ENCODE data around the gene MIF4GD.
A peak's percentile ranks its signal among the peaks of the same experiment; 100 is the strongest.
"Not testable (repeated sequence)": the region's sequence is repeated elsewhere in the genome, so short reads cannot be mapped to it uniquely, and the experiment has no call there.

The MIF4GD gene, protein sequence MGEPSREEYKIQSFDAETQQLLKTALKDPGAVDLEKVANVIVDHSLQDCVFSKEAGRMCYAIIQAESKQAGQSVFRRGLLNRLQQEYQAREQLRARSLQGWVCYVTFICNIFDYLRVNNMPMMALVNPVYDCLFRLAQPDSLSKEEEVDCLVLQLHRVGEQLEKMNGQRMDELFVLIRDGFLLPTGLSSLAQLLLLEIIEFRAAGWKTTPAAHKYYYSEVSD

GRCh38 chr17:75270966-75271232 lies at the start of gene MIF4GD:
Gene MIF4GD (minus strand): TSS chr17:75271231. CDS start chr17:75270195, 1,036 bp downstream.
- no peak for DNase-seq (ENCODE audit: low spot score)

- no peak for DNase-seq (ENCODE audit: low spot score)
Measured at GRCh38 chr17:75319904-75320691, 49.1 kb upstream of the MIF4GD start.

DNA sequence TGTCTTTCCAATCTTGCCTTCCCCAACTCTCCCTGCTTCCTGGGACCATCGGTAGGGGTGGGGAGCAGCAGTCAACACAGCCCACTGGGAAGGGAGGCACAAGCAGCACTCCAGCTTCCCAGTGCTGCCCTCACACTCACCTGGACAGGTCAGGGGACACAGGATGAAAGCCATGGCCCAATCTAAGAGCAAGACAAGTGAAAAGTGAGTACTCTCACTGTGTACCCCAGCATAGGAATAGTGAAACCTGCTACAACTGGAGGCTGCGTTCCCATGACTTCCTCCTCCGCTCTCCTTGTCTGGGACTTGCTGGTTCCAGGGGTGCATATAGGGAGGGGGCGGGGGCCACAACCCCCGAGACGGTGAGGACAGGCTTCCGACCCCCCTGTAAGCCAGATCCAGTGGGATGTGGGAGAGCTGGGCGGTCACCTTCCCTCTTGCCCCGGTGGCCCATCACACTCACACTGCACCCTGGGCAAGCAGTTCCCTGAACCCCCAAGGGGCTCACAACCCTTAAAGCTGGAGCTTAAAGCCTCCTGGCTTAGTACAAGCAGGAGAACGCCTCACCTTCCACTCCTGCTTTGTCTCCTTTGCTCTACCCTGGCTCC lies 47.7 kb upstream of the MIF4GD start:
- no peak for DNase-seq (ENCODE audit: low spot score)

- DNase-seq (ENCODE audit: low spot score): no peak
Measured at GRCh38 chr17:75318211-75318610, 47.2 kb upstream of the MIF4GD start.

DNA sequence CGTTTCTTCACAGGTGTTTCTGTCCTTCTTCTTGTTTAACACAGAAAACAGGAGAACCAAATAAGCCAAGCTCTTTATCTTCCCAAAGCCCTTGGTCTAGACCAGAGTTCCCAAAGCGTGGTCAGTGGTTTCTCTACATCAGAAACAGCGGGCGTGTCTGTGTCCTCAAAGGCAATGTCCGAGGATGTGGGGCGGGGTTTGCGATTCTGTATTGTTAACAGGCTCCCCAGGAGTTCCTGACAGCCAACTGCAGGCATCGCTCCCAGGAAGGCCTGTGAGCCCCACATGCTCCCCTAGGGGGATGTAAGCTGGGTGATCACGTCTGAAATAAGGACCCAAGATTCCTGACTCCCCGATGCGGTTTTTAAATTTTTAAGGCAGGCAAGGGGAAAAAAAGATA lies 46.6 kb upstream of the MIF4GD start:
- DNase-seq (ENCODE audit: low spot score): no peak

GRCh38 chr17:75316253-75316652 lies 45.2 kb upstream of the MIF4GD start:
- DNase-seq (ENCODE audit: low spot score): no peak

DNA sequence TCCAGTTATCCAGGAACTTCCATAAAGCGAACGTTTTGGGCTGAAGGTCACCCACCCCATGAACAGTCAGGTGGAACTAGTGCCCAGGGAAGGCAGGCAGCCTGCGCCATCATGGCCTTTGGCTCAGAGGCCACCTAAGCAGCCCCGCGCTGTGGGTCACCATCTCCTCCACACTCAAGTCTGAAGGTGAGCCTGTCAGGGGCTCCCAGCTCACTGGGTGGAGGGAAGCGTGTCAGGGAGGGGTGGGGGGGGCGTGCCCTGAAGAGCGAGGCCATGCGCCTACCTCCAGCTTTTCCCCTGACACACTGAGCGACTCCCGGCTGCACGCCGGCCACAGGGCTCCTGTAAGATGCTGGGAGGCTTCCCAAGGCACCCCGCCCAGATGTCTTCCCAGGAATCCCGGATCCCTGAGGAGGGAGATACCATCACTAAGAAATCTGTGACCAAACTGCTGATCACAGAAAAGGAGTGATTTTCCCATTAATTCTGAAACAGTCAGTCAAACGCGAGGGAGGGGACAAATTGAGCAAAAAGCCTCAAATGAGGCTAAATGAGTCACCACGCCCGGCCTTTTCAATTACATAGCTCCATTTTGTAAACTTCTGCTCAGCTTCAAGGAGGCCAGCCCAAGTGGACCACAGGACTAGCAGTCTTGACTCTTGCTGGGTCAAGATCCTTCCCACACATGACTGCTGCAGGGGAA lies 44.7 kb upstream of the MIF4GD start:
- no peak for DNase-seq (ENCODE audit: low spot score)

- no peak for DNase-seq (ENCODE audit: low spot score)
Measured at GRCh38 chr17:75313941-75314551, 43.0 kb upstream of the MIF4GD start.

GRCh38 chr17:75308732-75309629 lies 38.0 kb upstream of the MIF4GD start:
- no peak for DNase-seq (ENCODE audit: low spot score)

DNA sequence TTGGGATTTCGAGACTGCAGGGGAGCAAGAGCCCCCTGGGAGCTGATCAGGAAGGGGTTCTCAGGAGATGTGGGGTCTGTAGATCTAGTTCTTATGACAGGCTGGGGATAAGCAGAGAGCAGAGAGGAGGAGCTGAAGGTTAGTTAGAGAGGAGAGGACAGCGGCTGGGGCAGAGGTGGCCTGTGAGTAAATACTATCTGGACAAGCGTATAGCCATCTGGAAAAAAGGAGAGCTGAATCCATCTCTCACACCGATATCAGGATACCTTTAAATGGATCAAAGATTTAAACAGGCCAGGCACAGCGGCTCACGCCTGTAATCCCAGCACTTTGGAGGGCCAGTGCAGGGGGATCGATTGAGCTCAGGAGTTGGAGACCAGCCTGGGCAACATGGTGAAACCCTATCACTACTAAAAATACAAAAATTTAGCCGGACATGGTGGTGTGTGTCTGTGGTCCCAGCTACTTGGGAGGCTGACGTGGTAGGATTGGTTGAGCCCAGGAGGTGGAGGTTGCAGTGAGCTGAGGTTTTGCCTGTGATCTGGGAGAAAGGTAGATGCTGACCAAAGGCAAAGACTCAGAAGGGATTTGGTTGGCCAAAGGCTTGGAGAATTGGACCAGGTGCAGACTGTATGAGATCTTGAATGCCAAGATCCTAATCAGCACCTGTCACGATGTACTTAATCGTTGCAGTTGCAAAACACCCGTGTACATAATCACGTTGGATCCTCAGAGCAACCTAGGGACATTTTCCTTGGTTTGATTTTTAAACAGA lies 37.1 kb upstream of the MIF4GD start:
- no peak for DNase-seq (ENCODE audit: low spot score)

DNA sequence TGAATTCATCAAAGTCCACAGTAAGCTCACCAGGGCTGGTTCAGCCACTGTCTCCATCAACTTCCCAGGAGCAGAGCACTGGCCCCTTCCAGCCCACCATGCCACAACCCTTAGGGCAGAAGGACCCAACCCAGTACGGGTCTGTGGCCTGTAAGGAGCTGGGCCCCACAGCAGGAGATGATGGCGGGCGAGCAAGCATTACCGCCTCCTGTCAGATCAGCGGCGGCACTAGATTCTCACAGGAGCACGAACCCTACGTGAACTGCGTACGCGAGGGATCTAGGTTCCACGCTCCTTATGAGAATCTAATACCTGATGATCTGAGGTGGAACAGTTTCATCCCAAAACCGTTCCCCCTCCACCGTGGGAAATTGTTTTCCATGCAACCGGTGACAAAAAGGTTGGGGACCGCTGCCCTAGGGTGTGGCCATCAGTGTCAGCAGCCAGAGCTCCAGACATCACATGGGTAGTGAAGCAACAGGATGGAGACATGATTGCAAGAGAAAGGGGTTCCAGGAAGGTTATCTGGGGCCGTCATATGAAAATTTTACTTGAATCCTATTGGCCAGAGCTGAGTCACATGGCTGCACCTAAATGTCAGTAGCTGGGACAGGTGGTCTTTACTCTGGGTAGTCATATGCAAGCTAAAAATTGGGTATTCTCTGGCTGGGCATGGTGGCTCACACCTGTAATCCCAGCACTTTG lies 30.6 kb upstream of the MIF4GD start:
- no peak for DNase-seq (ENCODE audit: low spot score)

- DNase-seq (ENCODE audit: low spot score): no peak
Measured at GRCh38 chr17:75301049-75301448, 30.0 kb upstream of the MIF4GD start.

DNA sequence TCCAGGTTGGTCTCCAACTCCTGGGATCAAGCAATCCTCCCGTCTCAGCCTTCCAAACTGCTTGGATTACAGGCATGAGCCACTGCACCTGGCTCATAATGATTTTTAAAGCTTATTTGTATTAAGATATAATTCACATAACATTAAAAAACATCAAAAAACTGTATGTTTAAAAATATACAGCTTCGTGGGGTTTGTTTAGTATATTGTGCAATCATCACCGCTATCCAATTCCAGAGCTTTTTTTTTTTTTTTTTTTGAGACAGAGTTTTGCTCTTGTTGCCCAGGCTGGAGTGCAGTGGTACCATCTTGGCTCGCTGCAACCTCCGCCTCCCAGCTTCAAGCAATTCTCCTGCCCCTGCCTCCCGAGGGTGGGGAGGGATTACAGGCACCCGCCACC lies 29.2 kb upstream of the MIF4GD start:
- no peak for DNase-seq (ENCODE audit: low spot score)

DNA sequence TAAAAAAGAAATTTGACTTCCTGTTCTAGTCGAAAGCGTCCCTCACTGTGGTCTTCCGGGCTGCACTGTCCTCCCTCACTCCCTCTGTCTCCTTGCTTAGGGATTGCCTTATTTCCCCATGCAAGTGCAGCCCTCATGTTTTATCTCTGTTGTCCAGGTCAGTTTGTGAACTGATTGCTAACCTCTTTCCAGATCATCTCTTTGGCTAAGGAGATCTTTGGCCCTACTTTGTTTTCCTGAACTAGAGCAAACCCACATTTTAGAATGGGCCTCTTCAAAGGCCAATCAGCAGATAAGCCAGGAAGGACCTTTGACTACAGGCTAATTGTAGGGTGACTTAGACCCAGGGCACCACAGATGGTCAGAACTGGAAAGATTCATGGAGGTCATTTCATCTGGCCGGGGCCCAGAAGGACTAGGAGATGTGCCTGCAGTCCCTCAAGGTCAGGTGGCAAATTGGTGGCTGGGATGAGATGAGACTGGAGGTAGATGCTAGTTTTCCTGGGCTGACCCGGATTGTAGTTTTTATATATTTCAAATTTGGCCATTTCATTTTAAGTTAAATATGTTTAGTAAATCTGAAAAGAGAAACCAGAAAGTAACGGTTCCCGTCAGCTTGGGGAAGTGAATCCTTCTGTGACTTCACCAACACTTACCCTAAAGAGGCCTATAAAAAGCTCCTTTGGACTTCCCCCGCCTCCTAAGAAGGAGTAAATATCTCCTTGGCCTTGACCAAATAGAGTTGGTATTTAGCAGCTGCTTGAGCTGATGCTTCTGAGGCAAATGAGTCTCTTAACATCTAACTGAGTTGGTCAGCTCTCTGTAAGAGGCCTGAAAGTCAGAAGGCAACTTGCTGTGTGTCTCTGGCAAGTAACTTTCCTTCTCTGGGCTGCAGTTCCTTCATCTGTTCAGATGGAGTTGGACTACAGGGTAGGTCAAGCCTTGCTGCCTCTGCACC lies 24.4 kb upstream of the MIF4GD start:
- DNase-seq (ENCODE audit: low spot score): no peak

DNA sequence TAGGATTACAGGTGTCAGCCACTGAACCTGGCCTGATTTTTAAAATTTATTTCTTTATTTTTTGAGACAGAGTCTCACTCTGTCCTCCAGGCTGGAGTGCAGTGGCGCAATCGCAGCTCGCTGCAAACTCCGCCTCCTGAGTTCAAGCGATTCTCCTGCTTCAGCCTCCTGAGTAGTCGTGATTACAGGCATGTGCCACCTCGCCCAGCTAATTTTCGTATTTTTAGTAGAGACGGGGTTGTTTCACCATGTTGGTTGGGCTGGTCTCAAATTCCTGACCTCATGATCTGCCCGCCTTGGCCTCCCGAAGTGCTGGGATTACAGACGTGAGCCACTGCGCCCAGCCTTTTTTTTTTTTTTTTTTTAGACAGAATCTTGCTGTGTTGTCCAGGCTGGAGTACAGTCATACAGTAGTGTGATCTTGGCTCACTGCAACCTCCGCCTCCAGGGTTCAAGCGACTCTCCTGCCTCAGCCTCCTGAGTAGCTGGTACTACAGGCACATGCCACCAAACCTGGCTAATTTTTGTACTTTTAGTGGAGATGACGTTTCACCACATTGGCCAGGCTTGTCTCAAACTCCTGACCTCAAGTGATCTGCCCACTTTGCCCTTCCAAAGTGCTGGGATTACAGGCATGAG lies 21.9 kb upstream of the MIF4GD start:
- DNase-seq (ENCODE audit: low spot score): not testable (repeated sequence)

- no peak for DNase-seq (ENCODE audit: low spot score)
Measured at GRCh38 chr17:75289832-75290337, 18.9 kb upstream of the MIF4GD start.

GRCh38 chr17:75289115-75289831 lies 18.2 kb upstream of the MIF4GD start, which contains the start of gene SLC25A19:
Gene SLC25A19 (minus strand): TSS chr17:75289433. CDS start chr17:75286764, 2,669 bp downstream.
- DNase-seq (ENCODE audit: low spot score): peak; percentile 96
